Endothelial cell of umbilical vein (primary cell): ENCODE data around the gene PTPRCAP. TPM values are rescaled to one million over a fixed set of nuclear protein-coding genes. Genes with fewer than 3 reads are reported as not detected.

ENCODE experiments used
- BruUV-seq: library from RNA; stranded (reverse); fragments of 400-500 nt; replicated peaks from 2 replicates; lab custom pipeline; 2021; lab: Mats Ljungman, UMichigan
- CTCF ChIA-PET: fragments of 300-600, 350-600 bp; sonication (Branson Sonifier 250); formaldehyde crosslinking; loops from one replicate; lab custom pipeline; 2021; ENCODE audit warnings: antibody characterized with exemption, inconsistent platforms; lab: Charles Lee
- POLR2A ChIA-PET: fragments of 300-600, 350-600 bp; sonication (Branson Sonifier 250); formaldehyde crosslinking; loops from one replicate; lab custom pipeline; 2021; ENCODE audit warnings: antibody characterized with exemption, inconsistent platforms; lab: Charles Lee
- DNase-seq: peaks from one replicate; pipeline ENCODE4 v3.0.0-alpha.2; 2011; ENCODE audit warnings: low read depth, low spot score
- FAIRE-seq: peaks from 2 replicates; lab custom pipeline; 2011; peaks lifted over from hg19 to GRCh38; lab: Jason Lieb, UNC
- H2AFZ ChIP-seq: 2 replicates; pipeline ENCODE4 v1.6.0; 2012; ENCODE audit warnings: low read depth, low read length, control low read depth, inconsistent platforms
- H3K27ac ChIP-seq: 2 replicates; pipeline ENCODE4 v1.5.1; 2011; ENCODE audit warnings: low read depth, mild to moderate bottlenecking, control low read depth, low read length, moderate library complexity; ENCODE audit not compliant: insufficient read depth
- H3K27me3 ChIP-seq, 2 experiments: 2 replicates each; pipeline versions ENCODE4 v1.6.0 to v1.6.1; 2011; ENCODE audit warnings: low read length in 2 of 2, mixed read lengths in 1 of 2; ENCODE audit not compliant: control insufficient read depth in 2 of 2, insufficient read depth in 2 of 2
- H3K36me3 ChIP-seq, 2 experiments: 2 replicates in 1 of 2; 3 replicates in 1 of 2; pipeline ENCODE4 v1.5.1; 2011; ENCODE audit warnings: low read length in 2 of 2, mild to moderate bottlenecking in 1 of 2, moderate library complexity in 1 of 2; ENCODE audit not compliant: control insufficient read depth in 2 of 2, insufficient read depth in 2 of 2; ENCODE audit errors: extremely low read depth in 1 of 2
- H3K4me1 ChIP-seq: 3 replicates; pipeline ENCODE4 v1.5.1; 2011; ENCODE audit warnings: mild to moderate bottlenecking, low read length; ENCODE audit not compliant: control insufficient read depth, insufficient read depth; ENCODE audit errors: extremely low read depth
- H3K4me2 ChIP-seq: 2 replicates; pipeline ENCODE4 v1.6.1; 2011; ENCODE audit warnings: low read length, control low read depth, mixed read lengths; ENCODE audit not compliant: insufficient read depth
- H3K4me3 ChIP-seq, 3 experiments: fragments of 200-600 bp in 1 of 3; sonication (generic), shearing (Covaris generic) in 1 of 3; replicated peaks in 1 of 3; 2 replicates each; pipeline ENCODE4 v1.5.1; 2011 to 2016; ENCODE audit warnings: control low read depth in 3 of 3, low read length in 3 of 3, mild to moderate bottlenecking in 2 of 3, inconsistent platforms in 1 of 3, low read depth in 1 of 3, moderate library complexity in 1 of 3; ENCODE audit not compliant: insufficient read depth in 1 of 3
- H3K79me2 ChIP-seq: 2 replicates; pipeline ENCODE4 v1.6.0; 2012; ENCODE audit warnings: low read length, inconsistent platforms; ENCODE audit not compliant: control insufficient read depth, insufficient read depth
- H3K9ac ChIP-seq: replicated peaks from 2 replicates; pipeline ENCODE3; 2011; ENCODE audit warnings: low read length, control low read depth; ENCODE audit not compliant: insufficient read depth; ENCODE audit errors: extremely low read depth
- H3K9me1 ChIP-seq: replicated peaks from 3 replicates; pipeline ENCODE4 v1.6.0; 2011; ENCODE audit warnings: mild to moderate bottlenecking, low read length; ENCODE audit not compliant: control insufficient read depth, insufficient read depth; ENCODE audit errors: extremely low read depth
- H3K9me3 ChIP-seq: replicated peaks from 2 replicates; pipeline ENCODE4 v1.5.1; 2012; ENCODE audit warnings: low read length, inconsistent platforms; ENCODE audit not compliant: control insufficient read depth, insufficient read depth
- H4K20me1 ChIP-seq: replicated peaks from 2 replicates; pipeline ENCODE3; 2011; ENCODE audit warnings: mild to moderate bottlenecking, low read length; ENCODE audit not compliant: control insufficient read depth, insufficient read depth; ENCODE audit errors: extremely low read depth
- EZH2 ChIP-seq: IDR thresholded peaks from 2 replicates; pipeline ENCODE4 v1.6.1; 2012; ENCODE audit warnings: borderline replicate concordance, low read depth, mild to moderate bottlenecking, moderate library complexity, low read length, inconsistent platforms; ENCODE audit not compliant: severe bottlenecking
- FOS ChIP-seq: IDR thresholded peaks from 2 replicates; pipeline ENCODE4 v1.6.1; 2011; ENCODE audit warnings: mild to moderate bottlenecking, low read length, moderate library complexity, borderline replicate concordance; ENCODE audit not compliant: insufficient read depth
- GATA2 ChIP-seq: IDR thresholded peaks from 2 replicates; pipeline ENCODE4 v1.7.0; 2011; ENCODE audit warnings: low read depth, mild to moderate bottlenecking, moderate library complexity, mixed read lengths, low read length; ENCODE audit not compliant: insufficient read length, insufficient read depth
- JUN ChIP-seq: IDR thresholded peaks from 2 replicates; pipeline ENCODE4 v1.6.1; 2011; ENCODE audit warnings: borderline replicate concordance, low read depth; ENCODE audit not compliant: insufficient read length, insufficient read depth
- MYC ChIP-seq: IDR thresholded peaks from one replicate; pipeline ENCODE4 v1.6.1; 2011; ENCODE audit warnings: mild to moderate bottlenecking, low read depth, low read length
- POLR2A ChIP-seq: IDR thresholded peaks from 2 replicates; pipeline ENCODE4 v1.6.1; 2012; ENCODE audit warnings: low read depth, mild to moderate bottlenecking, control low read depth, low read length
- POLR2AphosphoS5 ChIP-seq: IDR thresholded peaks from 2 replicates; pipeline ENCODE4 v1.6.1; 2012; ENCODE audit warnings: low read depth, mild to moderate bottlenecking, control low read depth, low read length, moderate library complexity; ENCODE audit not compliant: insufficient read depth
- dilution Hi-C: fragments of 300-500 bp; cut with MboI; formaldehyde crosslinking; loops from one replicate; pipeline ENCODE4 v1.15.0; 2019; ENCODE audit warnings: low sequenced_read_pairs; ENCODE audit not compliant: extremely low pct_ligation_motif_present
- intact Hi-C: fragments of 100-400 bp; cut with micrococcal nuclease; formaldehyde crosslinking; loops from one replicate; pipeline ENCODE4 v1.10.0; 2022
- polyA plus RNA-seq, 4 experiments: library from polyadenylated mRNA; depleted of rRNA in 3 of 4; stranded (reverse) in 3 of 4; unstranded in 1 of 4; fragments of >200 nt; gene quantifications; 2 replicates each; pipeline versions ENCODE4 v1.2.1 to v1.2.3, GENCODE V29; 2011 to 2012; ENCODE audit warnings: missing spikeins in 1 of 4
- total RNA-seq: library from RNA; stranded (reverse); gene quantifications from 2 replicates; pipeline ENCODE4 v1.2.3, GENCODE V29; 2021
- TF ChIP-seq, protein P1 (sequence below): IDR thresholded peaks from 2 replicates; pipeline ENCODE4 v1.6.1; 2011; ENCODE audit not compliant: insufficient read depth, insufficient read length
- TF ChIP-seq, protein P2 (sequence below), 2 donors: IDR thresholded peaks; 1 replicate in 1 of 2; 2 replicates in 1 of 2; pipeline ENCODE4 v1.5.1; 2011; ENCODE audit warnings: low read length in 2 of 2, mild to moderate bottlenecking in 2 of 2, moderate library complexity in 2 of 2, control low read depth in 1 of 2, inconsistent platforms in 1 of 2, low read depth in 1 of 2; ENCODE audit not compliant: insufficient read depth in 1 of 2; ENCODE audit errors: extremely low read depth in 1 of 2

PTPRCAP gene
- total and polyA plus RNA-seq, 2 donors (not counting 3 experiments of a cell fraction or from before 2014, with no cell fraction given), result 3.6 TPM; not detected in 1

DNA sequence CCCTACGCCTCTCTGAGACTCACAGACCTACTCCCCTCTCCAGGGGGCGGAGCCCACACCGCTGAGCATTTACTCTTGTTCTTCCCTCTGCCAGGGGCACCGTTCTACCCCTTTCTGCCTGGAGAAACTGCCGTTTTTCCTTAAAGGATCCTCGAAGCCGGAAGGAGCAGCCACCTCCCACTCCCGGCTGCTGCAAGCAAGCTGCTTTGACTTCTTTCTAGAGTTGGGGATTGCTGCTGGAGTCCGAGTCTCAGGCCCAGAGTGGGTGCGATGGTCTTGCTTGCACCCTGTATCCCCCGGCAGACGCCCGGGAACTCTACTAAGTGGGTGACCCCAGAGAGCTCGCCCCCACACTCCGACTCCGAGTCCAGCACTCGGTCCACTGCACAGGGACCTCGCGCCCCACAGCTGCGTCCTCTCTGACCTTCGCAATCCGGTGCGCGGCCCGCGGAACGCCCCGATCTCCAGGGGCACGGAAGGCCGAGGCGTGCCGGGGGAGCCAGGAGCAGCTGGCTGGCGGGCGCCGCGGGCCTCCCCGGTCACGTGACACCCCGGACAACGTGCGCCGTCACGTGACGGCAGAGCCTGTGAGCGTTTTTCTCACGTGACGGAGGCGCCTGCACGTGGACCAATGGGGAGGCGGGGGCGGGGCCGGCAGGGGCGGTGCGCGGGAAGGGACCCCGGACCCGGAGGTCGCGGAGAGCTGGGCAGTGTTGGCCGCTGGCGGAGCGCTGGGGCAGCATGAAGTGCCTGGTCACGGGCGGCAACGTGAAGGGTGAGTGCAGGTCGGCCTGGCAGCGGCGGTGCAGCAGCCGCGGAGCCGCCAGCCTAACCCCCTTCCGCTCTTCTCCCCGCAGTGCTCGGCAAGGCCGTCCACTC is 45.9 kb downstream of the PTPRCAP start, which contains the start of gene RAD9A:
Gene RAD9A (plus strand): TSS at position 683 of the 879 bp plus-strand sequence. CDS start 59 bp downstream, at position 742.
- DNase-seq (peak; percentile 90), FAIRE-seq (peak; percentile 90)
- peaks cover 0 to 5% of the 10 kb centered on the region in 2 experiments for H3K36me3 ChIP-seq
- intact Hi-C loops, result loop anchor here (1.0 kb wide), 1 partner anchor 10 kb away; the partner anchor contains the start of gene PPP1CA
- dilution Hi-C loops, result no loop called here
- no peaks in the 10 kb centered on the region for H3K9me3 ChIP-seq
- no peaks in the 10 kb centered on the region for H4K20me1 ChIP-seq
- H3K79me2 ChIP-seq, result peaks cover 4% of the 10 kb centered on the region
- H3K4me2 ChIP-seq, result peak within 1 kb of the TSS; percentile 90
- ChIA-PET CTCF (interaction anchor here (0.7 to 4.8 kb wide), 14 partner anchors 10 to 113 kb away, joined by 3 to 32 read pairs (median 5); partner anchors contain the start of genes PITPNM1 and PPP1CA), POLR2A (interaction anchor here (0.6 to 1.4 kb wide), 3 partner anchors 10 to 114 kb away, joined by 4 to 11 read pairs (median 8); partner anchors contain the start of genes PITPNM1 and PPP1CA)
- peaks cover 11% of the 10 kb centered on the region for H3K4me1 ChIP-seq
- peak within 1 kb of the TSS; percentile 87 for H2AFZ ChIP-seq
- TF ChIP-seq GATA2 (no peak), JUN (no peak), FOS (no peak), MYC (no peak), POLR2A (peak; percentile 82), EZH2 (no peak), POLR2AphosphoS5 (peak; percentile 94)
- TF ChIP-seq, protein P1, sequence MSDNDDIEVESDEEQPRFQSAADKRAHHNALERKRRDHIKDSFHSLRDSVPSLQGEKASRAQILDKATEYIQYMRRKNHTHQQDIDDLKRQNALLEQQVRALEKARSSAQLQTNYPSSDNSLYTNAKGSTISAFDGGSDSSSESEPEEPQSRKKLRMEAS, result peak; percentile 100
- TF ChIP-seq, protein P2, sequence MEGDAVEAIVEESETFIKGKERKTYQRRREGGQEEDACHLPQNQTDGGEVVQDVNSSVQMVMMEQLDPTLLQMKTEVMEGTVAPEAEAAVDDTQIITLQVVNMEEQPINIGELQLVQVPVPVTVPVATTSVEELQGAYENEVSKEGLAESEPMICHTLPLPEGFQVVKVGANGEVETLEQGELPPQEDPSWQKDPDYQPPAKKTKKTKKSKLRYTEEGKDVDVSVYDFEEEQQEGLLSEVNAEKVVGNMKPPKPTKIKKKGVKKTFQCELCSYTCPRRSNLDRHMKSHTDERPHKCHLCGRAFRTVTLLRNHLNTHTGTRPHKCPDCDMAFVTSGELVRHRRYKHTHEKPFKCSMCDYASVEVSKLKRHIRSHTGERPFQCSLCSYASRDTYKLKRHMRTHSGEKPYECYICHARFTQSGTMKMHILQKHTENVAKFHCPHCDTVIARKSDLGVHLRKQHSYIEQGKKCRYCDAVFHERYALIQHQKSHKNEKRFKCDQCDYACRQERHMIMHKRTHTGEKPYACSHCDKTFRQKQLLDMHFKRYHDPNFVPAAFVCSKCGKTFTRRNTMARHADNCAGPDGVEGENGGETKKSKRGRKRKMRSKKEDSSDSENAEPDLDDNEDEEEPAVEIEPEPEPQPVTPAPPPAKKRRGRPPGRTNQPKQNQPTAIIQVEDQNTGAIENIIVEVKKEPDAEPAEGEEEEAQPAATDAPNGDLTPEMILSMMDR (IDR thresholded peaks at IDR 0.05; ENCODE audit: extremely low read depth in 1 of 2, insufficient read depth in 1 of 2, low read depth in 1 of 2, low read length in 2 of 2), result no peak
- peak within 1 kb of the TSS; percentile 68 to 80 (median 76) for H3K4me3 ChIP-seq
- peak within 1 kb of the TSS; percentile 79 for H3K9ac ChIP-seq
- H3K27me3 ChIP-seq, result no peaks in the 10 kb centered on the region
- BruUV-seq, result TSS peak; percentile 47
- H3K9me1 ChIP-seq, result no peaks in the 10 kb centered on the region
- peak within 1 kb of the TSS; percentile 56 for H3K27ac ChIP-seq
